ENCODE results near the gene COL6A1. TPM values are rescaled to one million over a fixed set of nuclear protein-coding genes. Genes with fewer than 3 reads are reported as not detected.

COL6A1 gene
- polyA plus RNA-seq, 2 of the 4 experiments (the other 2 are of a cell fraction) = 3.9 to 18.3 TPM

- TF ChIP-seq CBX2 (IDR thresholded peaks at IDR 0.05; ENCODE audit: borderline replicate concordance, low read depth) (no peak), HEYL (CRISPR knock-in tag; IDR thresholded peaks at IDR 0.05) (no peak)
Observed at GRCh38 chr21:45986316-45987051, 4.9 kb downstream of the COL6A1 start (continued).

GRCh38 chr21:45987121-45987711 is 5.6 kb downstream of the COL6A1 start:
- H3K9me3 ChIP-seq = no peaks in the 10 kb centered on the region
- no peak overlapping the region for H3K4me2 ChIP-seq
- FAIRE-seq (no peak), DNase-seq (ENCODE audit: low read depth in 1 of 2, low spot score in 1 of 2) (no peak), ATAC-seq (no peak)
- H3K4me1 ChIP-seq = no peaks in the 10 kb centered on the region
- ChIA-PET POLR2A (no interaction called here), CTCF (no interaction called here)
- H3K4me3 ChIP-seq = no peak overlapping the region
- no peak for TF ChIP-seq EHF (CRISPR knock-in tag; IDR thresholded peaks at IDR 0.05)
- TF ChIP-seq JUN (IDR thresholded peaks at IDR 0.05) = no peak
- no peak for TF ChIP-seq CHD2 (IDR thresholded peaks at IDR 0.05; ENCODE audit: low read length, partially characterized antibody)
- TF ChIP-seq HOXB5 (CRISPR knock-in tag; IDR thresholded peaks at IDR 0.05) = no peak
- TF ChIP-seq E2F6 (IDR thresholded peaks at IDR 0.05; ENCODE audit: borderline replicate concordance, low read depth) = no peak
- no peak for TF ChIP-seq SMC3 (IDR thresholded peaks at IDR 0.05)
- no peak for TF ChIP-seq EHMT2 (IDR thresholded peaks at IDR 0.05; ENCODE audit: low read depth)
- TF ChIP-seq KDM1A (IDR thresholded peaks at IDR 0.05; ENCODE audit: low read depth) = no peak
- no peak for TF ChIP-seq MAZ (IDR thresholded peaks at IDR 0.05; ENCODE audit: borderline replicate concordance, low read depth, low read length)
- TF ChIP-seq MAFK (IDR thresholded peaks at IDR 0.05; ENCODE audit: partially characterized antibody) = no peak
- no peak overlapping the region for H3K27ac ChIP-seq
- WGBS (ENCODE audit: missing lambda C conversion rate) = 91% methylated on average over 12 of the region's 29 CpGs

GRCh38 chr21:45988366-45989347 is 7.1 kb downstream of the COL6A1 start:
- TF ChIP-seq ZC3H11A (IDR thresholded peaks at IDR 0.05) (no peak), TP53 (CRISPR knock-in tag; IDR thresholded peaks at IDR 0.05) (no peak), HEYL (CRISPR knock-in tag; IDR thresholded peaks at IDR 0.05) (no peak), MAZ (IDR thresholded peaks at IDR 0.05; ENCODE audit: borderline replicate concordance, low read depth, low read length) (no peak), KDM1A (IDR thresholded peaks at IDR 0.05; ENCODE audit: low read depth) (no peak), CTCF (IDR thresholded peaks at IDR 0.05) (no peak), BHLHE40 (IDR thresholded peaks at IDR 0.05; ENCODE audit: low read depth, low read length) (no peak), HES2 (IDR thresholded peaks at IDR 0.05) (no peak), FOSL2 (IDR thresholded peaks at IDR 0.05) (no peak), FOSL2 (CRISPR knock-in tag; IDR thresholded peaks at IDR 0.05) (no peak), JUNB (IDR thresholded peaks at IDR 0.05) (no peak)
- FAIRE-seq = no peak
- ChIA-PET POLR2A (no interaction called here), CTCF (interaction anchor here (0.5 kb wide), 1 partner anchor 387 kb away, joined by 4 read pairs; no protein-coding TSS in a partner anchor)
- DNase-seq (ENCODE audit: low read depth in 1 of 2, low spot score in 1 of 2) = no peak
- H3K27ac ChIP-seq = no peak overlapping the region
- H3K4me1 ChIP-seq = no peaks in the 10 kb centered on the region
- H3K9me3 ChIP-seq = no peaks in the 10 kb centered on the region
- H3K4me2 ChIP-seq = no peak overlapping the region
- no peak overlapping the region for H3K4me3 ChIP-seq
- ATAC-seq = no peak
- 75% methylated on average over 22 of the region's 36 CpGs for WGBS (ENCODE audit: missing lambda C conversion rate)

All from A549 (cell line).